ENCODE results near the gene MLYCD.
"Not testable (repeated sequence)": the region's sequence is repeated elsewhere in the genome, so short reads cannot be mapped to it uniquely, and the experiment has no call there.

The MLYCD gene

DNA sequence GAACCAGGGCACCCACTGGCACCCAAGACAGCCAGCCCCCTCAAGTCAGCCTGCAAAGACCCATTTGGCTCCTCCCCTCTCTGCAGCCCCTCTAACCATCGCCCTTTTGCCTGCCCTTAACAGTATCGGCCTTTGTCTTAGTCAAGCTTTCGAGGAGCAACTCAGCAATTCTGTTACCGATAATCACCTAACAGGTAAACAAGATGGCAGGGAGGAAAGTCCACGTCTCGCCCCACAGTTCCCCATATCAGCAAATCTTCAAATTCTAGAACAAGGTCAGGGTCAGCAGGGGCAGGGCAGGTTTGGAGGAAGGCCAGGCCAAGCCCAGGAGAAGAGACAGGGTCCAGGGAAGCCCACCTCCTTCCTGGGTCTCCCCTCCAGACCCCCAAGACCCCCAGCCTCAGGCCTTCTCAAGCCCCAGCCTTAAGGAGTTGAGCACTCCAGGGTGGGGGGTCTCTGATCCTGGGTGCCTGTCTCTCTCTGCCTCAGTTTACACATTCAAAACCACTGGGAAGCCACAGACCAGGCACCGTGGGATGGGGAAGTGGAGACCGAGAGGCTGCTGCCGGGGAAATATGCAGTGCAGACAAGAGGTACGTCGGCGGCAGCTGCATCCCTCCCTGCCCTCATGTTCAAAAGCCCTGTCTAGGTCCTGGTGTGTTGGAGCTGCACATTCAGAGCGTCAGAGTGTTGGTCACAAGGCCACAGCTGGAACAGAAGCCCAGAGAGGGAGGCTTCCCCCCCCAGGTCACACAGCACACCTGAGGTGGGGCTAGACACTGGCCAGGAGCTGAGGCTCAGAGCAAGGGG lies 50.2 kb downstream of the MLYCD start:
- Histone ChIP-seq H3K4me3 (ENCODE audit: low read length in 2 of 2) (no peak overlapping the region), H3K36me3 (ENCODE audit: control insufficient read depth in 2 of 2, insufficient read depth in 2 of 2, low read length in 2 of 2) (no peaks in the 10 kb centered on the region), H3K27me3 (ENCODE audit: control insufficient read depth in 1 of 2, insufficient read depth in 2 of 2, low read length in 2 of 2) (no peaks in the 10 kb centered on the region), H3K4me1 (ENCODE audit: control insufficient read depth, insufficient read depth, low read length) (peaks cover 18% of the 10 kb centered on the region), H3K9me3 (ENCODE audit: control insufficient read depth in 2 of 2, low read length in 2 of 2) (no peaks in the 10 kb centered on the region), H3K9ac (ENCODE audit: low read length in 2 of 2) (no peak overlapping the region), H3K27ac (ENCODE audit: low read length) (no peak overlapping the region)

DNA sequence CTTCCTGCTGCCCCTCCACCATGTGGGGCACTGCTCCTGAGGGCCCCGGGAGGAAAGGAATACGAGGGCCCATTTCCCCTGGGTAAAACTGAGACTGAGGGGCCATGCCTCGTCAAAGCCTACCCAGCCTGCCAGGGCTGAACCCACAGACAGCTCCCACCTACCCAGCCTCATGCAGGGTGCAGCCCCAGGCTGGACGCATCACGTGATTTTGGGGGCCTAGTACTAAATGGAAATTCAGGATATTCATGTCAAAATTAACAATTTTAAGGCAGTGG lies 50.7 kb downstream of the MLYCD start:
- H3K9ac ChIP-seq (ENCODE audit: low read length in 2 of 2), result no peak overlapping the region
- H3K27ac ChIP-seq (ENCODE audit: low read length), result no peak overlapping the region
- H3K4me3 ChIP-seq (ENCODE audit: low read length in 2 of 2), result no peak overlapping the region
- no peaks in the 10 kb centered on the region for H3K36me3 ChIP-seq (ENCODE audit: control insufficient read depth in 2 of 2, insufficient read depth in 2 of 2, low read length in 2 of 2)
- H3K9me3 ChIP-seq (ENCODE audit: control insufficient read depth in 2 of 2, low read length in 2 of 2), result no peaks in the 10 kb centered on the region
- H3K4me1 ChIP-seq (ENCODE audit: control insufficient read depth, insufficient read depth, low read length), result peaks cover 20% of the 10 kb centered on the region
- H3K27me3 ChIP-seq (ENCODE audit: control insufficient read depth in 1 of 2, insufficient read depth in 2 of 2, low read length in 2 of 2), result no peaks in the 10 kb centered on the region

DNA sequence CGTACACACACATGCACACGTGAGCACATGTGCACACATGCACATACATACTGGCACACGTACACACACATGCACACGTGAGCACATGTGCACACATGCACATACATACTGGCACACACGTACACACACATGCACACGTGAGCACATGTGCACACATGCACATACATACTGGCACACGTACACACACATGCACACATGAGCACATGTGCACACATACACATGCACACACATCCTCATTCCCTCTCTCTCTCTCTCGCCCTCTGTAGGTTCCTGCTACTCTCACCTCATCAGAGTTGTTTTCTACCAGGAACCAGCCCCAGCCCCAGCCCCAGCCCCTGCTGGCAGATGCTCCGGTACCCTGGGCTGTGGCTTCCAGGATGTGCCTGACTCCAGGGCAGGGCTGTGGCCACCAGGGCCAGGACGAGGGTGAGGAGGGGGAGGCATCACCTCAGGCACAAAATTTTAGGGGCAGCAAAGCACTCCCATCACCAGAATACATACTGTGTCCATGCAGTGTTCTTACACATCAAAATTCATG lies 52.0 kb downstream of the MLYCD start:
- not testable (repeated sequence) for H3K4me3 ChIP-seq (ENCODE audit: low read length in 2 of 2); H3K9me3 ChIP-seq (ENCODE audit: control insufficient read depth in 2 of 2, low read length in 2 of 2); H3K27ac ChIP-seq (ENCODE audit: low read length); H3K9ac ChIP-seq (ENCODE audit: low read length in 2 of 2); H3K36me3 ChIP-seq (ENCODE audit: control insufficient read depth in 2 of 2, insufficient read depth in 2 of 2, low read length in 2 of 2); H3K27me3 ChIP-seq (ENCODE audit: control insufficient read depth in 1 of 2, insufficient read depth in 2 of 2, low read length in 2 of 2)
- peaks cover 27% of the 10 kb centered on the region for H3K4me1 ChIP-seq (ENCODE audit: control insufficient read depth, insufficient read depth, low read length)

DNA sequence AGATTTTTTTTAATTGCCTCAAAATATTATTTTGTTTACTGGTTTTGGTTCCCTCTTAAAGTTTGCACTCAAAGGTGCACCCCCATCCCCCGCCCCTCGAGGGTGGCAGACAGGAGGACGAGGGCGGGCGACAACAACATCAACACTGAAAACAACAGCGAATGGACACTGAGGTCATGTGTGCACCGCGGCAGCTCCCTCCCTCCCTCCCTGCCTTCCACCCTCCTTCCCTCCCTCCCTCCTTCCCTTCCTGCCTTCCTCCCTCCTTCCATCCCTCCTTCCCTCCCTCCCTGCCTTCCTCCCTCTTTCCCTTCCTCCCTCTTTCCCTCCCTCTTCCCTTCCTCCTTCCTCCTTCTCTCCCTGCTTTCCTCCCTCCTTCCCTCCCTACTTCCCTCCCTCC lies 52.6 kb downstream of the MLYCD start:
- Histone ChIP-seq H3K4me1 (ENCODE audit: control insufficient read depth, insufficient read depth, low read length) (peaks cover 27% of the 10 kb centered on the region), H3K36me3 (ENCODE audit: control insufficient read depth in 2 of 2, insufficient read depth in 2 of 2, low read length in 2 of 2) (no peaks in the 10 kb centered on the region), H3K27me3 (ENCODE audit: control insufficient read depth in 1 of 2, insufficient read depth in 2 of 2, low read length in 2 of 2) (no peaks in the 10 kb centered on the region), H3K27ac (ENCODE audit: low read length) (no peak overlapping the region), H3K4me3 (ENCODE audit: low read length in 2 of 2) (no peak overlapping the region), H3K9ac (ENCODE audit: low read length in 2 of 2) (no peak overlapping the region), H3K9me3 (ENCODE audit: control insufficient read depth in 2 of 2, low read length in 2 of 2) (no peaks in the 10 kb centered on the region)

DNA sequence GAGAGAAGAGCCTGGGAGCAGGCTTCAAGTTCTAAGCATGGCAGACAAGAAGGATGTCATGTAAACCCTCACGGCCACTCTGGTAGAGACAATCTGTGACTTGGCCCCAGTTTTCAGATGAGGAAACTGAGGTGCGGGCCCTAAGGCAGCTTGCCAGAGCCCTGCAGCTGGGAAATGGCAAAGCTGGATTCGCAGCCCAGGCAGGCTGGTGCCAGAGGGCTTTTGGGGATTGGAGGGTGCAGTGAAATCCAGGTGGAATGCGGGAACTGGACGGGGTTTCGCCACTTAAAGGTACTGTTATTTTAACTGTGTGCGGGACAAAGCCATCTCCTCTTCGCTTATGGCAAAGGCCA lies 53.6 kb downstream of the MLYCD start:
- Histone ChIP-seq H3K4me3 (ENCODE audit: low read length in 2 of 2) (peak overlapping the region; percentile 86 to 88), H3K9me3 (ENCODE audit: control insufficient read depth in 2 of 2, low read length in 2 of 2) (no peaks in the 10 kb centered on the region), H3K27ac (ENCODE audit: low read length) (peak overlapping the region; percentile 84), H3K4me1 (ENCODE audit: control insufficient read depth, insufficient read depth, low read length) (peaks cover 27% of the 10 kb centered on the region), H3K27me3 (ENCODE audit: control insufficient read depth in 1 of 2, insufficient read depth in 2 of 2, low read length in 2 of 2) (no peaks in the 10 kb centered on the region), H3K36me3 (ENCODE audit: control insufficient read depth in 2 of 2, insufficient read depth in 2 of 2, low read length in 2 of 2) (no peaks in the 10 kb centered on the region), H3K9ac (ENCODE audit: low read length in 2 of 2) (peak overlapping the region; percentile 29 to 80)

DNA sequence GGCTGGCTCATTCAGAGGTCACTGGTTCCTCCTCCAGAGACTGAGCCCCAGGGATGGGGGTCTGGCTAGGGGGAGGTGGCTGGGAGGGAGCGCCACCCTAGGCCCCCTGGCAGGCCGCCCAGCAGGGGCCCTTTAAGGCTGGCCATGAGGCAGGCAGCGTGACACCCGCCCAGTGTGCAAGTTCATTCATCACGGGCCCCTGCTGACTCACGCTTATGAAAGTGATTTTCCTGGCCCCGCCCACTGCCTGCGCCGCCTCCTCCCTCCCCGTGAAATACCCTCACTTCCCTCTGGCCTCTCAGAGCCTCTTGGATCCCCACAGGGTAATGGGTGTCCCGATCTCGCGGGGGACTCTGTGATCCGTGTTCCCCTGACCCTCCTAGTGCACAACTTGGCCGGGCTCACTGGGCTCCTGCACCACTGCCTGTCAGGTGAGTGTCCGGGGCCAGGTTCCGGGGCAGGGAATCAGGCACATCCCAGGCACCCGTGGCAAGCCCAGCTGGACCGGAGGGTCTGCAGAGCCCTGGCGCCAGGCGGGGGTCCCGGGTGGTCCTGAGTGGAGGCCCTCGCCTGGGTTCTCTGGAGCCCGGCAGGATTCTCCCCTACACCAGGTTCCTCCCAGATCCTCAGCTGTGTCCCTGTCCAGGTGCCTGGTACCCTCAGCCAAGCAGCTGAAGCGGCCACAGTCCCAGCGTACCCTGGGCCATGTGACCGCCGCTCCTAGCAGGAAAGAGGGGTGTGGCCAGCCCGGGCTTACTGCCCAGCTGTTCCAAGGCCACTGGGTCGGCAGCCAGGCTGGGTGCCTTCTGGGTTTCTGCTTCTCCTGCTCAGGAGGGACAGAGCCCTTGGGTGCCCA lies 54.3 kb downstream of the MLYCD start, which contains the start of gene OSGIN1:
TSS of gene OSGIN1 (plus strand) at position 301 of the 856 bp plus-strand sequence. CDS start 4,432 bp downstream, outside the sequence.
- Histone ChIP-seq H3K9ac (ENCODE audit: low read length in 2 of 2) (peak within 1 kb of the TSS; percentile 73 to 80), H3K27me3 (ENCODE audit: control insufficient read depth in 1 of 2, insufficient read depth in 2 of 2, low read length in 2 of 2) (no peaks in the 10 kb centered on the region), H3K36me3 (ENCODE audit: control insufficient read depth in 2 of 2, insufficient read depth in 2 of 2, low read length in 2 of 2) (no peaks in the 10 kb centered on the region), H3K4me1 (ENCODE audit: control insufficient read depth, insufficient read depth, low read length) (peaks cover 27% of the 10 kb centered on the region), H3K9me3 (ENCODE audit: control insufficient read depth in 2 of 2, low read length in 2 of 2) (no peaks in the 10 kb centered on the region), H3K4me3 (ENCODE audit: low read length in 2 of 2) (peak within 1 kb of the TSS; percentile 86 to 88), H3K27ac (ENCODE audit: low read length) (peak within 1 kb of the TSS; percentile 84)

DNA sequence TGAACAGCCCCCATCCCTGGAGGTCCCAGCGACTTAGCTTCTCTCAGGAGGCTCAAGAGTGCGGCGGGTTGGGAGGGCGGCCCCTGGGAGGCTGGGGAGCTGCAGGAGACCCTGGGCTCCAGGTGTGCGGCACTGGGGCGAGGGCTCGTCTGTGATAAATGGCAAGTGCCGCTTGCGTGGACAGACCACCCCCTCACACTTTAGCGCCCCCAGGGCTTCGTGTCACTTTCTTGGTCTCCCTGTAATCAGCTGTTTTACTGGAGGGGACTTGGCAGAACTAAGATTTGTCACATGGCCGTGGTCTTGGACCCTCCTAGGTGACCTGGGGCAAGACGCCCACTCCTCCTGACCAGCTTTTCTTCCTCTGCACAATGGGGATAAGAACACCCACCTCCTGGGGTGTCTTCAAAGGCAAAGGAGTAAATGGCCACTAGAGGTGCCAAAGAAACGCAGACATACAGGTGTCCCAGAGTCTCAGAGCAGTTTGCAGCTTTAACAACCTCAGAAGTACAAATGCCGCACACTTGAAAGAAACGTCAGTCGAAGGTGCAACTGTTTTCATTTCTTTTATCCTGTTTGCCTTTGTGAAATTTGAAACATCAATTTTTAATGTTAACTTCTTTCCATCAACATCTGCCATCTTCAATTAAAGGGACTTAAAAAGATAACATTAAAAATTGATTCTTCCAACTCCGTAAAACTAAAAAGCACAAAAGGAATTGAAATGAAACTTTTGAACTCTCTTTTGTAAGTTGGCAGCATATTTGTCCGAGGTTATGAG lies 55.1 kb downstream of the MLYCD start:
- H3K4me1 ChIP-seq (ENCODE audit: control insufficient read depth, insufficient read depth, low read length), result peaks cover 27% of the 10 kb centered on the region
- no peaks in the 10 kb centered on the region for H3K9me3 ChIP-seq (ENCODE audit: control insufficient read depth in 2 of 2, low read length in 2 of 2)
- H3K4me3 ChIP-seq (ENCODE audit: low read length in 2 of 2), result peak overlapping the region; percentile 86 to 88
- H3K27ac ChIP-seq (ENCODE audit: low read length), result peak overlapping the region; percentile 84
- H3K9ac ChIP-seq (ENCODE audit: low read length in 2 of 2), result peak overlapping the region; percentile 4 to 58
- peaks cover 0 to 3% of the 10 kb centered on the region in 2 donors for H3K36me3 ChIP-seq (ENCODE audit: control insufficient read depth in 2 of 2, insufficient read depth in 2 of 2, low read length in 2 of 2)
- H3K27me3 ChIP-seq (ENCODE audit: control insufficient read depth in 1 of 2, insufficient read depth in 2 of 2, low read length in 2 of 2), result no peaks in the 10 kb centered on the region

DNA sequence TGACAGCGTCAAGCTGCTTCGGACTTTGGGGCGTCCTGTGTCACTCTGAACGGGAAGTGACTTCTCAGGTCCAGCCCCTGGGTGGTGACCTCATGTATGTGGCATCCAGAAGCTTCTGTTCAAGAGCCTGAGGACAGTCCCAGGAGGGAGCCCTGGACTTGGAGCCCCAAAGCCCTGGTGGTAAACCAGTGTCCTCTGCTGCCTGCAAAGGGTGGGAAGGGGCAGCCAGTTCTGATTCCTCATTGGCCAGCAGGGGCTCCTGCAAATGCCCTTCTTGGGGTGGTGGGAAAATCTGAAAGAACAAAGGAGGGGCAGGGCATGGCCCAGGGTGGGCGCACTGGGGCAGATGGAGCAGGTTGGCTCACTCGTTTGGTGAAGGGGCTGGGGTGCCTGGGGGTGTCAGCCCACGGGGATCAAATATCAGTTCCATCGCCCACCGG lies 55.7 kb downstream of the MLYCD start:
- no peak overlapping the region for H3K27ac ChIP-seq (ENCODE audit: low read length)
- H3K4me3 ChIP-seq (ENCODE audit: low read length in 2 of 2), result no peak overlapping the region

DNA sequence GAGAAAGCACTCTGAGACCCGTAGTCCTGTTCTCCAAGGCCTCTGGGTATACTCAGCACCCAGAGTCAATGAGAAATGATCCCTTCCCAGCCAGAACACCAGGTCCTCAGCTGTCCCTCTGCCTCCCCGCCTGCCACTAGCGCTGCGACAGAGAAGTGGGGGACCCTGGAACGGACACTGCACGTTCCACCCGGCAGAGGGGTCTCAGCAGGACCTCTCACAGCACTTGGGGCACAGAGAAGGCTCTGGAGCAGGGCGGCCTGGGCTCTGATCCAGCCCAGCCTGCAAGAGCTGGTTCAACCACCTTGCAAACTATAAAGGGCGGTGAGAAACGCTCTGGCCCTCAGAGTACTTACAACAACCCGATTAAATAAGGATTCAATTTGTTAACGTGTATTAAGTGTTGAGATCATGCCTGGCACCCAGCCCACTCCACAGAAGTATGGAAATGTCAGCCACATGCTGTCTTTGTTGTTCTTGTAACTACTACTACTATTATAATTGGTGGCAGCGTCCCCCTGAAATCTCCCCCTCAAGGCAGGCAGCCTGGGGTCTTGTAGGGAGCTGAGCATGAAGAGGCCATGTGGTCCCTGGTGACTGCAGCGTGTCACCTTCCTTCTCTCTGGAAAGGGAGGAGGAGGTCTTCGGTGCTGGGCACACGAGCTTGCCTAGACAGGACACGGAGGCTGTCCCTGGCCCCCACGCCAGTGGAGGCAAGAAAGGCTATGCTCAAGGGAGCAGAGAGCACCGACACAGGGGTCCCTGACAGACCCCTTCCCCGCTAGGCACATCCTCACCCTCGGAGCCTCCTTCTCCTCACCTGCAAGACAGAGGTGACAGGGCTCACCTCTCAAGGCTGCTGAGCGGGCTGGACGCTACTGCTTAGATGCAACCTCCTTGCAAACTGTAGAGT lies 56.6 kb downstream of the MLYCD start:
- peaks cover 15 to 17% of the 10 kb centered on the region in 2 donors for H3K36me3 ChIP-seq (ENCODE audit: control insufficient read depth in 2 of 2, insufficient read depth in 2 of 2, low read length in 2 of 2)
- no peaks in the 10 kb centered on the region for H3K27me3 ChIP-seq (ENCODE audit: control insufficient read depth in 1 of 2, insufficient read depth in 2 of 2, low read length in 2 of 2)
- no peaks in the 10 kb centered on the region for H3K9me3 ChIP-seq (ENCODE audit: control insufficient read depth in 2 of 2, low read length in 2 of 2)
- no peak overlapping the region for H3K9ac ChIP-seq (ENCODE audit: low read length in 2 of 2)
- H3K4me1 ChIP-seq (ENCODE audit: control insufficient read depth, insufficient read depth, low read length), result peaks cover 27% of the 10 kb centered on the region
- no peak overlapping the region for H3K27ac ChIP-seq (ENCODE audit: low read length)
- no peak overlapping the region for H3K4me3 ChIP-seq (ENCODE audit: low read length in 2 of 2)

More for the DNA sequence above, 55.7 kb downstream of the MLYCD start:
- no peak overlapping the region for H3K9ac ChIP-seq (ENCODE audit: low read length in 2 of 2)
- no peaks in the 10 kb centered on the region for H3K27me3 ChIP-seq (ENCODE audit: control insufficient read depth in 1 of 2, insufficient read depth in 2 of 2, low read length in 2 of 2)
- H3K36me3 ChIP-seq (ENCODE audit: control insufficient read depth in 2 of 2, insufficient read depth in 2 of 2, low read length in 2 of 2), result peaks cover 6 to 9% of the 10 kb centered on the region in 2 donors
- H3K4me1 ChIP-seq (ENCODE audit: control insufficient read depth, insufficient read depth, low read length), result peaks cover 27% of the 10 kb centered on the region
- no peaks in the 10 kb centered on the region for H3K9me3 ChIP-seq (ENCODE audit: control insufficient read depth in 2 of 2, low read length in 2 of 2)
